GM19238 (cell line): Measurements from ENCODE around the gene DCP1B.

Experiments
- DNase-seq: peaks from one replicate; pipeline ENCODE4 v3.0.0; 2011; ENCODE audit warnings: low spot score; ENCODE audit not compliant: insufficient read length

The DCP1B gene

GRCh38 chr12:1906579-1906978 is 97.7 kb downstream of the DCP1B start:
- DNase-seq, result no peak

GRCh38 chr12:1904875-1905274 is 99.4 kb downstream of the DCP1B start:
- no peak for DNase-seq

GRCh38 chr12:1896964-1897363 is 107.3 kb downstream of the DCP1B start:
- no peak for DNase-seq
